Caco-2 (cell line): Measurements from ENCODE around the gene EMC10. TPM values are rescaled to one million over a fixed set of nuclear protein-coding genes. Genes with fewer than 3 reads are reported as not detected.

Source experiments
- BruUV-seq: library from RNA; stranded (reverse); fragments of 400-500 nt; replicated peaks from 2 replicates; lab custom pipeline; 2021; lab: Mats Ljungman, UMichigan
- CTCF ChIA-PET: fragments of 300-600 bp; sonication (Branson Sonifier 250); formaldehyde crosslinking; loops from one replicate; lab custom pipeline; 2022; ENCODE audit warnings: antibody characterized with exemption; lab: Charles Lee
- POLR2A ChIA-PET: fragments of 300-600 bp; sonication (Branson Sonifier 250); formaldehyde crosslinking; loops from one replicate; lab custom pipeline; 2022; ENCODE audit warnings: antibody characterized with exemption; lab: Charles Lee
- DNase-seq, 2 experiments: peaks; one replicate each; pipeline versions ENCODE4 v3.0.0 to v3.0.0-alpha.2; 2020 to 2022
- H3K27me3 ChIP-seq: replicated peaks from 2 replicates; pipeline ENCODE4 v1.6.0; 2011; ENCODE audit warnings: low read length; ENCODE audit not compliant: control insufficient read depth, insufficient read depth
- H3K36me3 ChIP-seq: 2 replicates; pipeline ENCODE4 v1.5.1; 2011; ENCODE audit warnings: low read length; ENCODE audit not compliant: control insufficient read depth, insufficient read depth
- H3K4me1 ChIP-seq: fragments of 250-450 bp; sonication (Bioruptor Pico); 2 replicates; pipeline ENCODE4 v1.5.1; 2020; ENCODE audit warnings: mild to moderate bottlenecking
- H3K4me3 ChIP-seq: 2 replicates; pipeline ENCODE4 v1.5.1; 2011; ENCODE audit warnings: low read depth, mild to moderate bottlenecking, control low read depth, low read length
- H3K9me3 ChIP-seq: fragments of 250-450 bp; sonication (Bioruptor Pico); 2 replicates; pipeline ENCODE4 v1.5.1; 2020; ENCODE audit warnings: mild to moderate bottlenecking, moderate library complexity
- H3K27ac Mint-ChIP-seq: one replicate; pipeline ENCODE4 v1.8.0; 2022; ENCODE audit warnings: mixed read lengths; ENCODE audit not compliant: unreplicated experiment
- H3K27me3 Mint-ChIP-seq: one replicate; pipeline ENCODE4 v1.8.0; 2022; ENCODE audit warnings: mixed read lengths; ENCODE audit not compliant: insufficient read depth, unreplicated experiment
- H3K36me3 Mint-ChIP-seq: one replicate; pipeline ENCODE4 v1.8.0; 2022; ENCODE audit warnings: mild to moderate bottlenecking, mixed read lengths; ENCODE audit not compliant: insufficient read depth, unreplicated experiment
- H3K4me1 Mint-ChIP-seq: one replicate; pipeline ENCODE4 v1.8.0; 2022; ENCODE audit warnings: low read depth, mixed read lengths; ENCODE audit not compliant: unreplicated experiment
- H3K4me3 Mint-ChIP-seq: one replicate; pipeline ENCODE4 v1.8.0; 2022; ENCODE audit warnings: mild to moderate bottlenecking, moderate library complexity, mixed read lengths; ENCODE audit not compliant: unreplicated experiment
- H3K9me3 Mint-ChIP-seq: one replicate; pipeline ENCODE4 v1.8.0; 2022; ENCODE audit warnings: mixed read lengths; ENCODE audit not compliant: unreplicated experiment
- CTCF ChIP-seq, 2 experiments: fragments of 200-600 bp in 1 of 2; IDR thresholded peaks; 1 replicate in 1 of 2; 2 replicates in 1 of 2; pipeline versions ENCODE4 v1.5.1 to v1.8.0; 2011 to 2022; ENCODE audit warnings: antibody characterized with exemption in 1 of 2, control low read depth in 1 of 2, inconsistent platforms in 1 of 2, low read depth in 1 of 2, low read length in 1 of 2, mild to moderate bottlenecking in 1 of 2, moderate library complexity in 1 of 2; ENCODE audit not compliant: insufficient read depth in 1 of 2, severe bottlenecking in 1 of 2, unreplicated experiment in 1 of 2
- intact Hi-C: fragments of 100-400 bp; cut with micrococcal nuclease; formaldehyde crosslinking; loops from one replicate; pipeline ENCODE4 v1.10.0; 2022; ENCODE audit not compliant: unreplicated experiment
- total RNA-seq: library from RNA; stranded (reverse); gene quantifications from 2 replicates; pipeline ENCODE4 v1.2.3, GENCODE V29; 2022

EMC10 gene
- total RNA-seq, 1 experiment from 2014 or later, result 42.9 TPM

GRCh38 chr19:50500060-50500752, 23.9 kb downstream of the EMC10 start:
- POLR2A ChIA-PET, result no interaction called here

GRCh38 chr19:50500753-50501151, 24.4 kb downstream of the EMC10 start:
- Histone ChIP-seq H3K36me3 (no peaks in the 10 kb centered on the region), H3K27me3 (no peaks in the 10 kb centered on the region), H3K4me3 (no peak overlapping the region), H3K4me1 (peaks cover 19% of the 10 kb centered on the region), H3K9me3 (no peaks in the 10 kb centered on the region)
- POLR2A ChIA-PET, result interaction anchor here (0.5 kb wide), 1 partner anchor 10 kb away, joined by 3 read pairs; the partner anchor contains the start of gene JOSD2
- Mint-ChIP-seq H3K9me3 (no peaks in the 10 kb centered on the region), H3K27me3 (no peaks in the 10 kb centered on the region), H3K4me3 (peak overlapping the region; percentile 8), H3K36me3 (no peaks in the 10 kb centered on the region), H3K27ac (no peak overlapping the region), H3K4me1 (peaks cover 13% of the 10 kb centered on the region)
- no peak for TF ChIP-seq CTCF (IDR thresholded peaks at IDR 0.05; ENCODE audit: insufficient read depth in 1 of 2, low read depth in 1 of 2, low read length in 1 of 2, severe bottlenecking in 1 of 2, unreplicated experiment in 1 of 2)
- DNase-seq, result no peak
- BruUV-seq, result no TSS peak
- intact Hi-C loops, result no loop called here
- CTCF ChIA-PET, result interaction anchor here (0.9 to 1.0 kb wide), 3 partner anchors 10 to 56 kb away, joined by 4 to 9 read pairs (median 4); partner anchors contain the start of gene JOSD2

More at GRCh38 chr19:50500060-50500752, 23.9 kb downstream of the EMC10 start:
- Histone ChIP-seq H3K4me1 (peaks cover 19% of the 10 kb centered on the region), H3K4me3 (no peak overlapping the region), H3K9me3 (no peaks in the 10 kb centered on the region), H3K36me3 (no peaks in the 10 kb centered on the region), H3K27me3 (no peaks in the 10 kb centered on the region)
- BruUV-seq, result no TSS peak
- Mint-ChIP-seq H3K36me3 (no peaks in the 10 kb centered on the region), H3K4me1 (peaks cover 13% of the 10 kb centered on the region), H3K27ac (no peak overlapping the region), H3K9me3 (no peaks in the 10 kb centered on the region), H3K27me3 (no peaks in the 10 kb centered on the region), H3K4me3 (no peak overlapping the region)
- intact Hi-C loops, result no loop called here
- TF ChIP-seq CTCF (IDR thresholded peaks at IDR 0.05; ENCODE audit: insufficient read depth in 1 of 2, low read depth in 1 of 2, low read length in 1 of 2, severe bottlenecking in 1 of 2, unreplicated experiment in 1 of 2), result peak; percentile 49 to 72
- CTCF ChIA-PET, result interaction anchor here (0.9 to 1.0 kb wide), 3 partner anchors 11 to 56 kb away, joined by 4 to 9 read pairs (median 4); partner anchors contain the start of gene JOSD2
- peak; percentile 62 to 75 for DNase-seq

DNA sequence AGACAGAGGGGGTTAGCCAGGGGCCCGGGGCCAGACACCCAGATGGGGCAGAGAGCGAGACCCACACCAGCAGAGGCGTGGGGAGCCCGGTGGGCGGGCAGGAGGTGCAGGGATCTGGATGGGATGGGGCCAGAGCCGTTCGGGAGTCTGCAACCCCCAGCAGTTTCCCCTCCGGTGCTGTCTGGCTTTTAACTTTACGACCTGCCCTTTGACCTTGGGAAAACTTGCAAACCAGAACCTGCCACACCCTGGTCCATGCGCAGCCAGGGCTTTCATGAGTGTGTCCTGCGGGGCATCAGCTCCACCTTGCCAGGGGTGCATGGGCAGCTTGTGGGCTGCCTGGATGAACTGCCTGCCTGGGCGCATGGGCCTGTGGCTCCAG, 24.9 kb downstream of the EMC10 start:
- peaks cover 19% of the 10 kb centered on the region for H3K4me1 ChIP-seq
- BruUV-seq, result no TSS peak
- no peak overlapping the region for H3K4me3 ChIP-seq
- no peak for TF ChIP-seq CTCF (IDR thresholded peaks at IDR 0.05; ENCODE audit: insufficient read depth in 1 of 2, low read depth in 1 of 2, low read length in 1 of 2, severe bottlenecking in 1 of 2, unreplicated experiment in 1 of 2)
- intact Hi-C loops, result no loop called here
- ChIA-PET CTCF (no interaction called here), POLR2A (interaction anchor here (0.5 kb wide), 1 partner anchor 10 kb away, joined by 3 read pairs; the partner anchor contains the start of gene JOSD2)
- Mint-ChIP-seq H3K27ac (no peak overlapping the region), H3K4me3 (peak overlapping the region; percentile 8), H3K4me1 (peaks cover 13% of the 10 kb centered on the region), H3K9me3 (no peaks in the 10 kb centered on the region), H3K27me3 (no peaks in the 10 kb centered on the region), H3K36me3 (no peaks in the 10 kb centered on the region)
- peak; percentile 56 to 63 for DNase-seq
- no peaks in the 10 kb centered on the region for H3K9me3 ChIP-seq
- H3K27me3 ChIP-seq, result no peaks in the 10 kb centered on the region
- no peaks in the 10 kb centered on the region for H3K36me3 ChIP-seq
